ENCODE results near the gene GPR107. TPM values are rescaled to one million over a fixed set of nuclear protein-coding genes. Genes with fewer than 3 reads are reported as not detected.

The GPR107 gene
- total RNA-seq, 1 donor from 2014 or later, result 67.4 TPM

DNA sequence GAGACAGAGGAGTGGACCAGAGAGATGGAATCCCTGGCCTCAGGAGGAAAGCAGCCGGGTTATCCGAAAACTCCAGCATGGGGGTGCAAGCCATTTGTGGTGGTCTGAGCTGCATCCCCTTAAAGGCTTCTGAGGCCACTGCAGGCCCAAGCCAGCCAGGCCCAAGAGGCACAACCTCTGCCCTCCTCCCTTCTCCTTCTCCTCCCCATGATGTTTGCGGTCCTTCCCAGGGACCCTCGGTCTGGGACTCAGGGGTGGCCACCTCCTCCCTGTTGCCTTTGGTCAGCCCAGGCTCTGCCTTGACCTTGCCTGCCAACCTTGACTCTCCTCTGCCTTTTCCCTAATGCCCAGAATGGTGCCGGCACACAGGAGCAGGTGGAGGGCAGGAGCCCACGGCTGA, 123.1 kb downstream of the GPR107 start:
- DNase-seq (ENCODE audit: low spot score in 2 of 2, unreplicated experiment in 2 of 2), result no peak
- H3K27me3 Mint-ChIP-seq (ENCODE audit: low read depth), result no peaks in the 10 kb centered on the region
- peaks cover 22% of the 10 kb centered on the region for H3K4me1 Mint-ChIP-seq
- H3K27ac Mint-ChIP-seq, result no peak overlapping the region
- H3K36me3 Mint-ChIP-seq, result no peaks in the 10 kb centered on the region
- TF ChIP-seq CTCF (IDR thresholded peaks at IDR 0.05; ENCODE audit: unreplicated experiment), result no peak
- no peaks in the 10 kb centered on the region for H3K9me3 Mint-ChIP-seq
- no peak overlapping the region for H3K4me3 Mint-ChIP-seq

- Mint-ChIP-seq H3K27me3 (ENCODE audit: low read depth) (no peaks in the 10 kb centered on the region), H3K36me3 (no peaks in the 10 kb centered on the region), H3K9me3 (no peaks in the 10 kb centered on the region), H3K27ac (peak overlapping the region; percentile 37), H3K4me1 (peaks cover 25% of the 10 kb centered on the region), H3K4me3 (no peak overlapping the region)
- TF ChIP-seq CTCF (IDR thresholded peaks at IDR 0.05; ENCODE audit: unreplicated experiment), result no peak
- DNase-seq (ENCODE audit: low spot score in 2 of 2, unreplicated experiment in 2 of 2), result no peak
These were observed 124.4 kb downstream of the GPR107 start for GRCh38 chr9:130177898-130178805.

DNA sequence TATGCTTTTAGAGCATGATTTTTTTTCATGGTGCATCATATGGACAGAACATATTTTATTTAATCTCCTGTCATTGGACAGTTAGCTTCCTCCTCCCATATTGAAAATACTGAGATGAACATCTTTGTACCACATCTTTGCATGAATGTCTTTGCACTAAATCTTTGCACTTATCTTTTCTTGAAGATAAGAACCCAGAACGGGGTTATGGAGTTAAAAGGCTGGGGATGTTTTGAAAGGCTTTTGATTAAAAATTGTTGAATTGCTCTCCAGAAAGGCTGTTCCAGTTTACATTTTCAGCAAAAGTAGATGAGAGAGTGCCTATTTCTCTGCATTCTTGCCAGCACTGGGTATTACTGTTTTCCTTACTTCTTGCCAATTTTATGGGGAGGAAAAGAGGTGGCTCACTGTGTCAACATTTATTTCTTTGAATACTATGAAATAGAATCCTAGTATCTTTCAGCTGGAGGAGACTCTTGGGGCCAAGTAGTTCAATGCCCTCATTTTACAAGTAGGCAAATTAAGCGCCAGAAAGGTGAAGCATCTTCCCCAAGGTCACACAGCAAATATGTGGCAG, 125.7 kb downstream of the GPR107 start:
- no peaks in the 10 kb centered on the region for H3K9me3 Mint-ChIP-seq
- no peak for TF ChIP-seq CTCF (IDR thresholded peaks at IDR 0.05; ENCODE audit: unreplicated experiment)
- H3K4me1 Mint-ChIP-seq, result peaks cover 25% of the 10 kb centered on the region
- H3K27me3 Mint-ChIP-seq (ENCODE audit: low read depth), result no peaks in the 10 kb centered on the region
- peak overlapping the region; percentile 27 for H3K27ac Mint-ChIP-seq
- no peak for DNase-seq (ENCODE audit: low spot score in 2 of 2, unreplicated experiment in 2 of 2)
- H3K36me3 Mint-ChIP-seq, result no peaks in the 10 kb centered on the region
- H3K4me3 Mint-ChIP-seq, result no peak overlapping the region

- DNase-seq (ENCODE audit: low spot score in 2 of 2, unreplicated experiment in 2 of 2), result no peak
- Mint-ChIP-seq H3K4me3 (no peak overlapping the region), H3K27me3 (ENCODE audit: low read depth) (no peaks in the 10 kb centered on the region), H3K36me3 (no peaks in the 10 kb centered on the region), H3K4me1 (peaks cover 28% of the 10 kb centered on the region), H3K9me3 (no peaks in the 10 kb centered on the region), H3K27ac (no peak overlapping the region)
- TF ChIP-seq CTCF (IDR thresholded peaks at IDR 0.05; ENCODE audit: unreplicated experiment), result no peak
These were observed 126.8 kb downstream of the GPR107 start for GRCh38 chr9:130180516-130180915.

GRCh38 chr9:130181678-130182380, 128.1 kb downstream of the GPR107 start:
- Mint-ChIP-seq H3K27ac (no peak overlapping the region), H3K9me3 (no peaks in the 10 kb centered on the region), H3K27me3 (ENCODE audit: low read depth) (no peaks in the 10 kb centered on the region), H3K4me3 (no peak overlapping the region), H3K4me1 (peaks cover 41% of the 10 kb centered on the region), H3K36me3 (no peaks in the 10 kb centered on the region)
- DNase-seq (ENCODE audit: low spot score in 2 of 2, unreplicated experiment in 2 of 2), result no peak
- no peak for TF ChIP-seq CTCF (IDR thresholded peaks at IDR 0.05; ENCODE audit: unreplicated experiment)
